Measurements from ENCODE around the gene MYO1H. TPM values are rescaled to one million over a fixed set of nuclear protein-coding genes. Genes with fewer than 3 reads are reported as not detected.

Gene MYO1H
- total and polyA plus RNA-seq, 2 experiments from 2014 or later, result not detected

- Histone ChIP-seq H3K9me2 (ENCODE audit: insufficient read depth) (no peaks in the 10 kb centered on the region), H3K36me3 (ENCODE audit: insufficient read depth) (no peaks in the 10 kb centered on the region; the same call in 1 of the 2 replicates), H3K4me3 (no peak overlapping the region), H3K4me1 (ENCODE audit: insufficient read depth) (peaks cover 49% of the 10 kb centered on the region), H3K27me3 (ENCODE audit: insufficient read depth) (no peaks in the 10 kb centered on the region), H3K4me2 (no peak overlapping the region), H3K27ac (ENCODE audit: low read depth) (no peak overlapping the region), H2AFZ (no peak overlapping the region), H3F3A (replicated peaks; ENCODE audit: low read depth) (peaks cover 5% of the 10 kb centered on the region; the same call in 1 of the 2 replicates), H4K20me1 (replicated peaks; ENCODE audit: insufficient read depth) (peaks cover 32% of the 10 kb centered on the region), H3K79me2 (replicated peaks; ENCODE audit: insufficient read depth) (peaks cover 99% of the 10 kb centered on the region)
- peaks cover 26% of the 10 kb centered on the region for H3K36me3 Mint-ChIP-seq (ENCODE audit: low read depth)
- no peak overlapping the region for H3K4me3 Mint-ChIP-seq
- H3K27me3 Mint-ChIP-seq (ENCODE audit: insufficient read depth, low read depth, poor library complexity), result peaks cover 10% of the 10 kb centered on the region
- peaks cover 61% of the 10 kb centered on the region for H3K4me1 Mint-ChIP-seq
- H3K27ac Mint-ChIP-seq, result 0 out of 2 replicates have a peak overlapping the region, but pooled peaks have one; percentile 37
- TF ChIP-seq ETS1 (IDR thresholded peaks at IDR 0.05) (no peak), EZH2 (IDR thresholded peaks at IDR 0.05; ENCODE audit: low read depth, unreplicated experiment) (no peak), REST (IDR thresholded peaks at IDR 0.05; ENCODE audit: unreplicated experiment) (no peak), CREB1 (CRISPR knock-in tag; IDR thresholded peaks at IDR 0.05; ENCODE audit: low read depth) (no peak), ZNF462 (CRISPR knock-in tag; IDR thresholded peaks at IDR 0.05) (no peak), EZH2phosphoT487 (IDR thresholded peaks at IDR 0.05; ENCODE audit: unreplicated experiment) (no peak), ZNF331 (CRISPR knock-in tag; IDR thresholded peaks at IDR 0.05; ENCODE audit: low read depth) (no peak), STAT1 (IDR thresholded peaks at IDR 0.05; ENCODE audit: unreplicated experiment) (no peak), POLR2AphosphoS5 (IDR thresholded peaks at IDR 0.05; ENCODE audit: low read depth) (no peak), CTCF (conservative IDR thresholded peaks at IDR 0.05; ENCODE audit: low read depth in 2 of 2) (no peak), JUNB (IDR thresholded peaks at IDR 0.05; ENCODE audit: unreplicated experiment) (no peak), NANOG (IDR thresholded peaks at IDR 0.05; ENCODE audit: borderline replicate concordance) (no peak), ZNF114 (CRISPR knock-in tag; IDR thresholded peaks at IDR 0.05) (no peak)
- DNase-seq (ENCODE audit: low spot score) (no peak), ATAC-seq (no peak)
- H3K9me3 Mint-ChIP-seq, result no peaks in the 10 kb centered on the region
These were observed 118.6 kb downstream of the MYO1H start for GRCh38 chr12:109466305-109466704.

All from GM23338 (cell line).